ENCODE data around the gene AFTPH.

GRCh38 chr2:64550042-64550441 lies 25.9 kb downstream of the AFTPH start:
- TF ChIP-seq CTCF (conservative IDR thresholded peaks at IDR 0.05 in 1 of 2, IDR thresholded peaks at IDR 0.05 in 1 of 2; ENCODE audit: extremely low read depth in 1 of 2, insufficient read depth in 1 of 2, low read depth in 1 of 2, low read length in 2 of 2) (no peak), EZH2 (IDR thresholded peaks at IDR 0.05; ENCODE audit: borderline replicate concordance, low read length) (no peak)
